ENCODE results near the gene ANXA7.

DNA sequence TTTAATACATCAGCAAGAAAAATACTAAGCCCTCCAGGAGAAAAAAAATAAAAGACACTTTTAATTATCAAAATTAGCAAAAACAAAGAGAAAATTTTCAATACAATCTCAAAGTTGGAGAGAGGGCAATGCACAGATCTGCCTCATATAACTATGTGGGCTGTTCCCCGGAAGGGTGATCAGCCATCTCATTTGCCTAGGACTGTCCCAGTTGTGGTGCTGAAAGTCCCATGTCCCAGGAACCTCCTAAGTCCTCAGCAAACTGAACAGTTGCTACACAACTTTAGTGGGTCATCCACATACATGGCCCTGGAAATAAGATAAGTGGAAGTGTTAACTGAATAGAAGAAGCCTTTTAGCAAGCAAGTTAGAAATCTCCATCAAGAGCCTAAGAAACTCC, 69.6 kb downstream of the ANXA7 start:
- TF ChIP-seq, protein P1, sequence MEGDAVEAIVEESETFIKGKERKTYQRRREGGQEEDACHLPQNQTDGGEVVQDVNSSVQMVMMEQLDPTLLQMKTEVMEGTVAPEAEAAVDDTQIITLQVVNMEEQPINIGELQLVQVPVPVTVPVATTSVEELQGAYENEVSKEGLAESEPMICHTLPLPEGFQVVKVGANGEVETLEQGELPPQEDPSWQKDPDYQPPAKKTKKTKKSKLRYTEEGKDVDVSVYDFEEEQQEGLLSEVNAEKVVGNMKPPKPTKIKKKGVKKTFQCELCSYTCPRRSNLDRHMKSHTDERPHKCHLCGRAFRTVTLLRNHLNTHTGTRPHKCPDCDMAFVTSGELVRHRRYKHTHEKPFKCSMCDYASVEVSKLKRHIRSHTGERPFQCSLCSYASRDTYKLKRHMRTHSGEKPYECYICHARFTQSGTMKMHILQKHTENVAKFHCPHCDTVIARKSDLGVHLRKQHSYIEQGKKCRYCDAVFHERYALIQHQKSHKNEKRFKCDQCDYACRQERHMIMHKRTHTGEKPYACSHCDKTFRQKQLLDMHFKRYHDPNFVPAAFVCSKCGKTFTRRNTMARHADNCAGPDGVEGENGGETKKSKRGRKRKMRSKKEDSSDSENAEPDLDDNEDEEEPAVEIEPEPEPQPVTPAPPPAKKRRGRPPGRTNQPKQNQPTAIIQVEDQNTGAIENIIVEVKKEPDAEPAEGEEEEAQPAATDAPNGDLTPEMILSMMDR (IDR thresholded peaks at IDR 0.05) = no peak
- no peak for TF ChIP-seq ZFX (IDR thresholded peaks at IDR 0.05; ENCODE audit: borderline replicate concordance)

Data from 22Rv1 (cell line).